Thyroid gland (tissue), 4 donors: ENCODE results near the gene PPM1E.

Experiments
- POLR2A ChIP-seq, 2 donors: fragments of 450-650 bp; IDR thresholded peaks; one replicate each; pipeline ENCODE4 v1.6.1; 2017; ENCODE audit warnings: antibody characterized with exemption in 2 of 2, mild to moderate bottlenecking in 2 of 2, moderate library complexity in 1 of 2
- TF ChIP-seq, protein P1 (sequence below), 6 experiments: fragments of 200-600 bp in 3 of 6; fragments of 450-650 bp in 3 of 6; sonication (generic) in 3 of 6; IDR thresholded peaks; one replicate each; pipeline ENCODE4 v1.5.1; 2016 to 2019; ENCODE audit warnings: antibody characterized with exemption in 6 of 6, mild to moderate bottlenecking in 2 of 6, inconsistent platforms in 1 of 6, moderate library complexity in 1 of 6

DNA sequence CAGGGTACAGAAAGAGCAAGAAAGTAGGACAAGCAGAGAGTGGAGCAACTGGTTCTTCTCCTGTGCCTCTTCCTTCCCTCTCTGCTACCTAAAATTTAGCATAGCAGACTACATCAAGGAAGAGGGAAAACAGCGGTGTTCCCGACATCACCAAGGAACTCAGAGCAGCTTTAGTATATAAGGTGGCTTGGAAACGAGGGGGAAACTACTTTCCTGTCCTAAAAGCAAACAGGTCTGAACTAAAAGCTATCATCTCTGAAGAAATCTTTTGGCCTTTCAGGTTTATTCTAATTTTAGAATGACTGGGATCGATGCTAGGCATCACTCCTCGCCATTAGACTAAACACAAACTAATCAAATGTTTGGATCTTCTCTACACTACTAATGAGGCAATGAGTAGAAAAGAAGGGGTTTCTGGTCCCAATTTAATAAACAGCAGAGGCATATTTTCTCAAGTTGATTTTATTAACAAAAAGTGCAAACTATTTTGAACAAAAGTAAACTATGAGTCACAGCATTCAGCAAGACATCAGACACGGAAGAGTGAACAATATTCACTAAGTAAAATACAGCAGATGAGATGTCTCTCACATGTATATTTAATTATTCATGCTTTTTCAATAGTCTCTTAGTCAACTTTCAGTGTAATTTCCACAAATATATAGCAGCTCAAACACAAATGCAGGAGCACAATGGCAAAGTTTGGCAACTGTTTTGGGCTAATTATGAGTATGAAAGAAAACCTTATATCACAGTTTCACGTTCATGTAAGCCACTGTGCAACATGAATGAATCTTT lies 242.3 kb downstream of the PPM1E start:
- TF ChIP-seq, protein P1, sequence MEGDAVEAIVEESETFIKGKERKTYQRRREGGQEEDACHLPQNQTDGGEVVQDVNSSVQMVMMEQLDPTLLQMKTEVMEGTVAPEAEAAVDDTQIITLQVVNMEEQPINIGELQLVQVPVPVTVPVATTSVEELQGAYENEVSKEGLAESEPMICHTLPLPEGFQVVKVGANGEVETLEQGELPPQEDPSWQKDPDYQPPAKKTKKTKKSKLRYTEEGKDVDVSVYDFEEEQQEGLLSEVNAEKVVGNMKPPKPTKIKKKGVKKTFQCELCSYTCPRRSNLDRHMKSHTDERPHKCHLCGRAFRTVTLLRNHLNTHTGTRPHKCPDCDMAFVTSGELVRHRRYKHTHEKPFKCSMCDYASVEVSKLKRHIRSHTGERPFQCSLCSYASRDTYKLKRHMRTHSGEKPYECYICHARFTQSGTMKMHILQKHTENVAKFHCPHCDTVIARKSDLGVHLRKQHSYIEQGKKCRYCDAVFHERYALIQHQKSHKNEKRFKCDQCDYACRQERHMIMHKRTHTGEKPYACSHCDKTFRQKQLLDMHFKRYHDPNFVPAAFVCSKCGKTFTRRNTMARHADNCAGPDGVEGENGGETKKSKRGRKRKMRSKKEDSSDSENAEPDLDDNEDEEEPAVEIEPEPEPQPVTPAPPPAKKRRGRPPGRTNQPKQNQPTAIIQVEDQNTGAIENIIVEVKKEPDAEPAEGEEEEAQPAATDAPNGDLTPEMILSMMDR (IDR thresholded peaks at IDR 0.05), result no peak
- no peak for TF ChIP-seq POLR2A (IDR thresholded peaks at IDR 0.05)
